ENCODE measurements around the gene ESR1.

DNA sequence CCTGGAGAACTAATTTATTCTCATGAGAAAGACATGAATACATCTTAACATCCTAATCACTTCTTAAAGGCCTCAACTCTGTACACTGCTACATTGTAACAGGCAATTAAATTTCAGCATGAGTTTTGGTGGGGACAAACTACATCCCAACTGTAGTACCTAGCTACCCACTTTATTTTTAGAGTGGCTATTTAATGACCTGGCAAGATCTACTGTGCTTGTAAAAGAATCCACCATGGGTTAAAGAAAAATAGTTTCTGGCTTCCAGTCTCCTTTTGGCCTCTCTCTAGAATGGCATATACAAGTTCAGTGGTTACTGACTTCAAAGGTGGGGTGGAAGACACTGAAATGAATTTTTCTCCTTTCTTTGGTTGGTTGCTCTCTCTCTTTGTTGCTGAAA, 193.9 kb downstream of the ESR1 start:
- TF ChIP-seq PPARA (CRISPR knock-in tag; IDR thresholded peaks at IDR 0.05; ENCODE audit: borderline replicate concordance) = no peak
- TF ChIP-seq, protein P1, sequence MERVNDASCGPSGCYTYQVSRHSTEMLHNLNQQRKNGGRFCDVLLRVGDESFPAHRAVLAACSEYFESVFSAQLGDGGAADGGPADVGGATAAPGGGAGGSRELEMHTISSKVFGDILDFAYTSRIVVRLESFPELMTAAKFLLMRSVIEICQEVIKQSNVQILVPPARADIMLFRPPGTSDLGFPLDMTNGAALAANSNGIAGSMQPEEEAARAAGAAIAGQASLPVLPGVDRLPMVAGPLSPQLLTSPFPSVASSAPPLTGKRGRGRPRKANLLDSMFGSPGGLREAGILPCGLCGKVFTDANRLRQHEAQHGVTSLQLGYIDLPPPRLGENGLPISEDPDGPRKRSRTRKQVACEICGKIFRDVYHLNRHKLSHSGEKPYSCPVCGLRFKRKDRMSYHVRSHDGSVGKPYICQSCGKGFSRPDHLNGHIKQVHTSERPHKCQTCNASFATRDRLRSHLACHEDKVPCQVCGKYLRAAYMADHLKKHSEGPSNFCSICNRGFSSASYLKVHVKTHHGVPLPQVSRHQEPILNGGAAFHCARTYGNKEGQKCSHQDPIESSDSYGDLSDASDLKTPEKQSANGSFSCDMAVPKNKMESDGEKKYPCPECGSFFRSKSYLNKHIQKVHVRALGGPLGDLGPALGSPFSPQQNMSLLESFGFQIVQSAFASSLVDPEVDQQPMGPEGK (CRISPR knock-in tag; IDR thresholded peaks at IDR 0.05; ENCODE audit: borderline replicate concordance) = no peak
- TF ChIP-seq, protein P2, sequence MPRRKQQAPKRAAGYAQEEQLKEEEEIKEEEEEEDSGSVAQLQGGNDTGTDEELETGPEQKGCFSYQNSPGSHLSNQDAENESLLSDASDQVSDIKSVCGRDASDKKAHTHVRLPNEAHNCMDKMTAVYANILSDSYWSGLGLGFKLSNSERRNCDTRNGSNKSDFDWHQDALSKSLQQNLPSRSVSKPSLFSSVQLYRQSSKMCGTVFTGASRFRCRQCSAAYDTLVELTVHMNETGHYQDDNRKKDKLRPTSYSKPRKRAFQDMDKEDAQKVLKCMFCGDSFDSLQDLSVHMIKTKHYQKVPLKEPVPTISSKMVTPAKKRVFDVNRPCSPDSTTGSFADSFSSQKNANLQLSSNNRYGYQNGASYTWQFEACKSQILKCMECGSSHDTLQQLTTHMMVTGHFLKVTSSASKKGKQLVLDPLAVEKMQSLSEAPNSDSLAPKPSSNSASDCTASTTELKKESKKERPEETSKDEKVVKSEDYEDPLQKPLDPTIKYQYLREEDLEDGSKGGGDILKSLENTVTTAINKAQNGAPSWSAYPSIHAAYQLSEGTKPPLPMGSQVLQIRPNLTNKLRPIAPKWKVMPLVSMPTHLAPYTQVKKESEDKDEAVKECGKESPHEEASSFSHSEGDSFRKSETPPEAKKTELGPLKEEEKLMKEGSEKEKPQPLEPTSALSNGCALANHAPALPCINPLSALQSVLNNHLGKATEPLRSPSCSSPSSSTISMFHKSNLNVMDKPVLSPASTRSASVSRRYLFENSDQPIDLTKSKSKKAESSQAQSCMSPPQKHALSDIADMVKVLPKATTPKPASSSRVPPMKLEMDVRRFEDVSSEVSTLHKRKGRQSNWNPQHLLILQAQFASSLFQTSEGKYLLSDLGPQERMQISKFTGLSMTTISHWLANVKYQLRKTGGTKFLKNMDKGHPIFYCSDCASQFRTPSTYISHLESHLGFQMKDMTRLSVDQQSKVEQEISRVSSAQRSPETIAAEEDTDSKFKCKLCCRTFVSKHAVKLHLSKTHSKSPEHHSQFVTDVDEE (CRISPR knock-in tag; IDR thresholded peaks at IDR 0.05) = no peak
- TF ChIP-seq, protein P3, sequence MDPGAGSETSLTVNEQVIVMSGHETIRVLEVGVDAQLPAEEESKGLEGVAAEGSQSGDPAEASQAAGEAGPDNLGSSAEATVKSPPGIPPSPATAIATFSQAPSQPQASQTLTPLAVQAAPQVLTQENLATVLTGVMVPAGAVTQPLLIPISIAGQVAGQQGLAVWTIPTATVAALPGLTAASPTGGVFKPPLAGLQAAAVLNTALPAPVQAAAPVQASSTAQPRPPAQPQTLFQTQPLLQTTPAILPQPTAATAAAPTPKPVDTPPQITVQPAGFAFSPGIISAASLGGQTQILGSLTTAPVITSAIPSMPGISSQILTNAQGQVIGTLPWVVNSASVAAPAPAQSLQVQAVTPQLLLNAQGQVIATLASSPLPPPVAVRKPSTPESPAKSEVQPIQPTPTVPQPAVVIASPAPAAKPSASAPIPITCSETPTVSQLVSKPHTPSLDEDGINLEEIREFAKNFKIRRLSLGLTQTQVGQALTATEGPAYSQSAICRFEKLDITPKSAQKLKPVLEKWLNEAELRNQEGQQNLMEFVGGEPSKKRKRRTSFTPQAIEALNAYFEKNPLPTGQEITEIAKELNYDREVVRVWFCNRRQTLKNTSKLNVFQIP (CRISPR knock-in tag; IDR thresholded peaks at IDR 0.05; ENCODE audit: borderline replicate concordance, low read depth) = no peak
- no peak for TF ChIP-seq GLIS3 (CRISPR knock-in tag; IDR thresholded peaks at IDR 0.05)
- no peak for TF ChIP-seq RARB (CRISPR knock-in tag; IDR thresholded peaks at IDR 0.05)
- no peak for TF ChIP-seq ZC3H10 (CRISPR knock-in tag; IDR thresholded peaks at IDR 0.05)
- no peak for TF ChIP-seq ISL1 (CRISPR knock-in tag; IDR thresholded peaks at IDR 0.05)
- TF ChIP-seq ZFP30 (CRISPR knock-in tag; IDR thresholded peaks at IDR 0.05) = no peak
- no peak for TF ChIP-seq OSR1 (CRISPR knock-in tag; IDR thresholded peaks at IDR 0.05)
- TF ChIP-seq TCF4 (CRISPR knock-in tag; IDR thresholded peaks at IDR 0.05; ENCODE audit: borderline replicate concordance) = no peak
- no peak for TF ChIP-seq TOX (CRISPR knock-in tag; IDR thresholded peaks at IDR 0.05; ENCODE audit: borderline replicate concordance)
